ENCODE results near the gene PGA5.

PGA5 gene

DNA sequence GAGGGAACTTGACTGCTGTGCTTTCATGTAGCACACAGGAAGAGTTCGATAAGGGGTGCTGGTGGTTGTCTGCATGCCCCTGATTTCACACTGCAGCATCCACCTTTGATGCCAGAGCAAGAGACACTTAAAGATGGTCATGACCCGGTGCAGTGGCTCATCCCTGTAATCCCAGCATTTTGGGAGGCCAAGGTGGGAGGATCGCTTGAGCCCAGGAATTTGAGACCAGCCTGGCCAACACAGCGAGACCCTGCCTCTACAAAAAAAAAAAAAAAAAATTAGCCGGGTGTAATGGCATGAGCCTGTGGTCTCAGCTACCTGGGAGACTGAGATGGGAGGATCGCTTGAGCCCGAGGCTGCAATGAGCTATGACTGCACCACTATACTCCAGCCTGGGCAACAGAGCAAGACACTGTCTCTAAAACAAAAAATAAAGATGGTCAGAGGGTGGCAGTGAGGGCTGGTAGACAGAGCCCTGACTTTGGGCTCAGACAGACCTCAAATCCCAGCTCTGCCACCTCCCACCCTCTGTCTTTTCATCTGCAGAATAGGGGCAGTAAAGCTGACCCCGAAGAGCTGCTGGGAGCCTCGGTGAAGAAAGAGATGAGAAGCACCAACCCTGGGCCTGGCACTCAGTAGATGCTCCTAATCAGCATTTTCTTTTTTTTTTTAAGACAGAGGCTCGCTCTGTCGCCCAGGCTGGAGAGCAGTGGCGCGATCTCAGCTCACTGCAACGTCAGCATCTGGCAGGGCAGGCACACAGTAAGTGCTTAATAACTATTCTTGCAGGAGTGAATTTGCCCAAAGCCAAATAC lies 36.4 kb downstream of the PGA5 start:
- no peak for DNase-seq (ENCODE audit: low read depth)
- TF ChIP-seq, protein P1, sequence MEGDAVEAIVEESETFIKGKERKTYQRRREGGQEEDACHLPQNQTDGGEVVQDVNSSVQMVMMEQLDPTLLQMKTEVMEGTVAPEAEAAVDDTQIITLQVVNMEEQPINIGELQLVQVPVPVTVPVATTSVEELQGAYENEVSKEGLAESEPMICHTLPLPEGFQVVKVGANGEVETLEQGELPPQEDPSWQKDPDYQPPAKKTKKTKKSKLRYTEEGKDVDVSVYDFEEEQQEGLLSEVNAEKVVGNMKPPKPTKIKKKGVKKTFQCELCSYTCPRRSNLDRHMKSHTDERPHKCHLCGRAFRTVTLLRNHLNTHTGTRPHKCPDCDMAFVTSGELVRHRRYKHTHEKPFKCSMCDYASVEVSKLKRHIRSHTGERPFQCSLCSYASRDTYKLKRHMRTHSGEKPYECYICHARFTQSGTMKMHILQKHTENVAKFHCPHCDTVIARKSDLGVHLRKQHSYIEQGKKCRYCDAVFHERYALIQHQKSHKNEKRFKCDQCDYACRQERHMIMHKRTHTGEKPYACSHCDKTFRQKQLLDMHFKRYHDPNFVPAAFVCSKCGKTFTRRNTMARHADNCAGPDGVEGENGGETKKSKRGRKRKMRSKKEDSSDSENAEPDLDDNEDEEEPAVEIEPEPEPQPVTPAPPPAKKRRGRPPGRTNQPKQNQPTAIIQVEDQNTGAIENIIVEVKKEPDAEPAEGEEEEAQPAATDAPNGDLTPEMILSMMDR (IDR thresholded peaks at IDR 0.05; ENCODE audit: insufficient read depth, low read depth, low read length, missing control alignments) = no peak
- H3K4me3 ChIP-seq (ENCODE audit: low read length) = no peak overlapping the region

DNA sequence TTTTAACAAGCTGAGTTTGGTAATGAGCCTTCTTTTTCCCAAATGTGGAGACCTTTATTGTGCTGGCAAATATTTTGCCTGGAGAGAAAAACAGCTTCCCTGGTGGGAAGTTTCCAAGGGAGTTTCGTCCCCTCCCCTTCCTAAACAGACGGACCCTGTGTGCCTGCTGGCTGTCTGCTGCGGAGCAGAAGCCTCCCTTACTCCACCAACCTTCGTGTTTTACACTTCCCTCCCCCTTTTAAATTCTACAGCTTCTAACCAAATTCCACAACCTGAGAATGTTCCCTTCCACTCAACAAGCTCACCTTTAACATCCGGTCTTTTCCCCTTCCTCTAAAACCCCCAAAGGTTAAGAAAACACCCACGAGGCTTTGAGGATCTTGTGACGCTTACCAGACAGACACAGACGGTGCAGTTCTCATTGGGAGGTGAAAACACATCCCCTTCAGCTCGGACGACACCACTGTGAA lies 37.1 kb downstream of the PGA5 start:
- TF ChIP-seq, protein P1 (IDR thresholded peaks at IDR 0.05; ENCODE audit: insufficient read depth, low read depth, low read length, missing control alignments) = no peak
- H3K4me3 ChIP-seq (ENCODE audit: low read length) = no peak overlapping the region
- DNase-seq (ENCODE audit: low read depth) = no peak

DNA sequence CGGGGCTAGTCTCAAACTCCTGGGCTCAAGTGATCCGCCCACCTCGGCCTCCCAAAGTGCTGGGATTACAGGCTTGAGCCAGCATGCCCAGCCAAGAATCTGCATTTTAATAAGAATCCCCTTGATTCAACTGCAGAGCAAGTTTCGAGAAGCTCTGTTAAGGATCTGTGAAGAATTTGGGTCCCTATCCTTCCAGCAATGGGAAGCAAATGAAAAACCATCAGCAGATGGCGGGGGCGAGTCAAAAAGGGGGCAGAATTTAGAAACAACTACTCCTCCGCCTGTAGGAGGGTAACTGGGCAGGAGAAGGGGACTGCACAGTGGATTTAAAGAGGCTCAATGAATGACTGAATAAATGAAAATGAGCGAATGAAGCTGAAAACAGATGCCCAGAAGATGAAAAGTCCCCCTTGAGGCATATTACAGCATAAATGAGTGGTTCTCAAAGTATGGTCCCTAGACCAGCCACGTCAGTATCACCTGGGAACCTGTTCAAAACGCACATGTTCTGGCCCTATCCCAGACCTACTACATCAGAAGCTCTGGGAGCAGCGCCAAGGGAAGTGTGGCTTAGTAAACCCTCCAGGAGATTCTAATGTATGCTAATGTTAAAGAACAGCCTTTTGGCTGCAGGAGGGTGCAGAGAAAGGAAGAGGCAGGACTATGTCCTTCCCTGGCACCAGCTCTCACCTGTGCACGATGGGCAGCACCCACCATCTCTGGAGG lies 39.1 kb downstream of the PGA5 start:
- DNase-seq (ENCODE audit: low read depth) = peak; percentile 99
- H3K4me3 ChIP-seq (ENCODE audit: low read length) = no peak overlapping the region

DNA sequence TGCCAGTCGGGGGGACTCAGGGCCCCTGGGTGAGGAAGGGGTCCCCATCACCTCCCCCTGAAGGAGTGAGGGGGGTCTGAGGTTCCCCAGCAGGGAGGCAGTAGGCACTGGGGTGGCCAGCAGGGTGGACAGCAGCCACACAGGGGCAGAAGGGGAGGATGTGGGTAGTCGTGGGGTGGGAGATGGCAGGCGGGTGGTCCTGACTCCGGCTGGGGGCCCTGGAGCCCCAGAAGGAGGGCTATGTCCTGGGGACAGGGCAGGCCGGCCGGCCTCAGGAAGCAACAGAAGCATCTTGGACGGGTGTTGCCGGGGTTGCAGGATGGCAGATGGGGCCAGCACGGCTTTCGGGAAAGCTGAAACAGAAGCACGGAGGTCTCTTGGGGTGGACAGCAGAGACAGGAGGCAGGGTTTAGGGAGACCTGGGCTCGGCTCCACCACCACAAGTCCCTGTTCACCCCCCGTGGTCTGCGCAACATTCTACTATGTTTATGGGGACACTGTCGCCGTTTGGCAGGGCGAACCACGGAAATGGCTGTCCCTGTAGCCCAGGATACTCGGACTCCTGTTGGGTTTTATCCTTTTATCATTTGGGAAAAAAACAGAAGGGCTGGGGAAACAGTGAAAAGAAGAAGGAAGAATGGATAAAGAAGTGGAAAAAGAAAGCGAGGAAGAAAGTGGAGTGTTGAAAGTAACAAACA lies 40.1 kb downstream of the PGA5 start:
- TF ChIP-seq, protein P1 (IDR thresholded peaks at IDR 0.05; ENCODE audit: insufficient read depth, low read depth, low read length, missing control alignments) = no peak
- no peak for DNase-seq (ENCODE audit: low read depth)
- no peak overlapping the region for H3K4me3 ChIP-seq (ENCODE audit: low read length)

More for the DNA sequence above, 39.1 kb downstream of the PGA5 start:
- TF ChIP-seq, protein P1 (IDR thresholded peaks at IDR 0.05; ENCODE audit: insufficient read depth, low read depth, low read length, missing control alignments) = no peak

DNA sequence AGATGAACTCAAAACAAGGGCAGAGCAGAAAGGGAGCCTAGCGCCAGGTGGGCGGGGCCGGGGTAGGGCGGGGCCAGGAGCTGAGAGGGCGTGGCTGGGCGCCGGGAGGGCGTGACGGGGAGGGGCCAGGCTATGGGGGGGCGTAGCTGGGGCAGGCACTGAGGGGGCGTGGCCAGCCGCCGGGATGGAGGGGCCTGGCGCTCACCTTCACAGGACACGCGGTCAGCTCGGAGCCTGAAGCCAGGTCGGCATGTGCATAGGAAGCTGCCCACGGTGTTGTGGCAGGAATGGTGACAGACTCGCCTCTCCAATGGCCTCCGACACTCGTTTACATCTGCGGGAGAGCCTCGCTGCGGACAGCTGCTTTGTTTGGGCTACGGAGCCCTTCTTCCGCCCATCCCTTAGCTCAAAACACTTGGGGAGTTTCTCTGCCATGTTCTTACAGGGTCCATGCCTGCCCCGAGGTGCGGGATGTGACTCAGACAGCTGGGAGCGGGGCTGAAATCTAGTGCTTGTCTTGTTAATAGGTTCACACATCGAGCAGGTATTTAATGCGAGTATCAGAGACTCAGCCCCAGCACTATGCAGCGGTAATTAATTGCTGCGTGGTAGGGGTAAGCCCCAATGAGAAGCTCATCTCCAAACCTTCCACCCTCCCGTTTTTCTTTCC lies 40.7 kb downstream of the PGA5 start:
- TF ChIP-seq, protein P1 (IDR thresholded peaks at IDR 0.05; ENCODE audit: insufficient read depth, low read depth, low read length, missing control alignments) = no peak
- H3K4me3 ChIP-seq (ENCODE audit: low read length) = peak overlapping the region; percentile 15
- DNase-seq (ENCODE audit: low read depth) = peak; percentile 81

DNA sequence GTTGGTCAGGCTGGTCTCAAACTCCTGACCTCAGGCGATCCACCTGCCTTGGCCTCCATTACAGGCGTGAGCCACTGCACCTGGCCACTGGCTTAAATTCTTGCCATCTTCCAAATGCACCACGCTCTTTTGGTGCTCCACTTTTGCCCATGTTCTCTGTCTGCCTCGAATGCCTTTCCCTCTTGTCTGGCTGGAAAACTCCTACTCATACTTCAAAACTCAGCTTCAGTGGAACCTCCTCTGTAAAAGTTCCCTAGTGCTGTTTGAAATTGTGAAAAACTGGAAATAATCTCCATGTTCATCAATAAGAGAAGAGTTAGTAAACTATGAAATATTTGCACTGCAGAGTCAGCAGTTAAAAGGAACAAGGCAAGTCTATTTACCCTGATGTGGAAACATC lies 42.6 kb downstream of the PGA5 start:
- TF ChIP-seq, protein P1 (IDR thresholded peaks at IDR 0.05; ENCODE audit: insufficient read depth, low read depth, low read length, missing control alignments) = no peak
- H3K4me3 ChIP-seq (ENCODE audit: low read length) = no peak overlapping the region
- DNase-seq (ENCODE audit: low read depth) = no peak

Measured in epithelial cell of esophagus (primary cell).